Endothelial cell of umbilical vein (primary cell): Measurements from ENCODE around the gene GFAP. TPM values are rescaled to one million over a fixed set of nuclear protein-coding genes. Genes with fewer than 3 reads are reported as not detected.

Experiments used
- BruUV-seq: library from RNA; stranded (reverse); fragments of 400-500 nt; replicated peaks from 2 replicates; lab custom pipeline; 2021; lab: Mats Ljungman, UMichigan
- CTCF ChIA-PET: fragments of 300-600, 350-600 bp; sonication (Branson Sonifier 250); formaldehyde crosslinking; loops from one replicate; lab custom pipeline; 2021; ENCODE audit warnings: antibody characterized with exemption, inconsistent platforms; lab: Charles Lee
- POLR2A ChIA-PET: fragments of 300-600, 350-600 bp; sonication (Branson Sonifier 250); formaldehyde crosslinking; loops from one replicate; lab custom pipeline; 2021; ENCODE audit warnings: antibody characterized with exemption, inconsistent platforms; lab: Charles Lee
- DNase-seq: peaks from one replicate; pipeline ENCODE4 v3.0.0-alpha.2; 2011; ENCODE audit warnings: low read depth, low spot score
- FAIRE-seq: peaks from 2 replicates; lab custom pipeline; 2011; peaks lifted over from hg19 to GRCh38; lab: Jason Lieb, UNC
- H2AFZ ChIP-seq: 2 replicates; pipeline ENCODE4 v1.6.0; 2012; ENCODE audit warnings: low read depth, low read length, control low read depth, inconsistent platforms
- H3K27ac ChIP-seq: 2 replicates; pipeline ENCODE4 v1.5.1; 2011; ENCODE audit warnings: low read depth, mild to moderate bottlenecking, control low read depth, low read length, moderate library complexity; ENCODE audit not compliant: insufficient read depth
- H3K27me3 ChIP-seq, 2 experiments: 2 replicates each; pipeline versions ENCODE4 v1.6.0 to v1.6.1; 2011; ENCODE audit warnings: low read length in 2 of 2, mixed read lengths in 1 of 2; ENCODE audit not compliant: control insufficient read depth in 2 of 2, insufficient read depth in 2 of 2
- H3K36me3 ChIP-seq, 2 experiments: 2 replicates in 1 of 2; 3 replicates in 1 of 2; pipeline ENCODE4 v1.5.1; 2011; ENCODE audit warnings: low read length in 2 of 2, mild to moderate bottlenecking in 1 of 2, moderate library complexity in 1 of 2; ENCODE audit not compliant: control insufficient read depth in 2 of 2, insufficient read depth in 2 of 2; ENCODE audit errors: extremely low read depth in 1 of 2
- H3K4me1 ChIP-seq: 3 replicates; pipeline ENCODE4 v1.5.1; 2011; ENCODE audit warnings: mild to moderate bottlenecking, low read length; ENCODE audit not compliant: control insufficient read depth, insufficient read depth; ENCODE audit errors: extremely low read depth
- H3K4me2 ChIP-seq: 2 replicates; pipeline ENCODE4 v1.6.1; 2011; ENCODE audit warnings: low read length, control low read depth, mixed read lengths; ENCODE audit not compliant: insufficient read depth
- H3K4me3 ChIP-seq, 3 experiments: fragments of 200-600 bp in 1 of 3; sonication (generic), shearing (Covaris generic) in 1 of 3; replicated peaks in 1 of 3; 2 replicates each; pipeline ENCODE4 v1.5.1; 2011 to 2016; ENCODE audit warnings: control low read depth in 3 of 3, low read length in 3 of 3, mild to moderate bottlenecking in 2 of 3, inconsistent platforms in 1 of 3, low read depth in 1 of 3, moderate library complexity in 1 of 3; ENCODE audit not compliant: insufficient read depth in 1 of 3
- H3K79me2 ChIP-seq: 2 replicates; pipeline ENCODE4 v1.6.0; 2012; ENCODE audit warnings: low read length, inconsistent platforms; ENCODE audit not compliant: control insufficient read depth, insufficient read depth
- H3K9ac ChIP-seq: replicated peaks from 2 replicates; pipeline ENCODE3; 2011; ENCODE audit warnings: low read length, control low read depth; ENCODE audit not compliant: insufficient read depth; ENCODE audit errors: extremely low read depth
- H3K9me1 ChIP-seq: replicated peaks from 3 replicates; pipeline ENCODE4 v1.6.0; 2011; ENCODE audit warnings: mild to moderate bottlenecking, low read length; ENCODE audit not compliant: control insufficient read depth, insufficient read depth; ENCODE audit errors: extremely low read depth
- H3K9me3 ChIP-seq: replicated peaks from 2 replicates; pipeline ENCODE4 v1.5.1; 2012; ENCODE audit warnings: low read length, inconsistent platforms; ENCODE audit not compliant: control insufficient read depth, insufficient read depth
- H4K20me1 ChIP-seq: replicated peaks from 2 replicates; pipeline ENCODE3; 2011; ENCODE audit warnings: mild to moderate bottlenecking, low read length; ENCODE audit not compliant: control insufficient read depth, insufficient read depth; ENCODE audit errors: extremely low read depth
- CTCF ChIP-seq, 2 donors: IDR thresholded peaks; 1 replicate in 1 of 2; 2 replicates in 1 of 2; pipeline ENCODE4 v1.5.1; 2011; ENCODE audit warnings: low read length in 2 of 2, mild to moderate bottlenecking in 2 of 2, moderate library complexity in 2 of 2, control low read depth in 1 of 2, inconsistent platforms in 1 of 2, low read depth in 1 of 2; ENCODE audit not compliant: insufficient read depth in 1 of 2; ENCODE audit errors: extremely low read depth in 1 of 2
- EZH2 ChIP-seq: IDR thresholded peaks from 2 replicates; pipeline ENCODE4 v1.6.1; 2012; ENCODE audit warnings: borderline replicate concordance, low read depth, mild to moderate bottlenecking, moderate library complexity, low read length, inconsistent platforms; ENCODE audit not compliant: severe bottlenecking
- FOS ChIP-seq: IDR thresholded peaks from 2 replicates; pipeline ENCODE4 v1.6.1; 2011; ENCODE audit warnings: mild to moderate bottlenecking, low read length, moderate library complexity, borderline replicate concordance; ENCODE audit not compliant: insufficient read depth
- GATA2 ChIP-seq: IDR thresholded peaks from 2 replicates; pipeline ENCODE4 v1.7.0; 2011; ENCODE audit warnings: low read depth, mild to moderate bottlenecking, moderate library complexity, mixed read lengths, low read length; ENCODE audit not compliant: insufficient read length, insufficient read depth
- JUN ChIP-seq: IDR thresholded peaks from 2 replicates; pipeline ENCODE4 v1.6.1; 2011; ENCODE audit warnings: borderline replicate concordance, low read depth; ENCODE audit not compliant: insufficient read length, insufficient read depth
- MAX ChIP-seq: IDR thresholded peaks from 2 replicates; pipeline ENCODE4 v1.6.1; 2011; ENCODE audit not compliant: insufficient read depth, insufficient read length
- MYC ChIP-seq: IDR thresholded peaks from one replicate; pipeline ENCODE4 v1.6.1; 2011; ENCODE audit warnings: mild to moderate bottlenecking, low read depth, low read length
- POLR2A ChIP-seq: IDR thresholded peaks from 2 replicates; pipeline ENCODE4 v1.6.1; 2012; ENCODE audit warnings: low read depth, mild to moderate bottlenecking, control low read depth, low read length
- POLR2AphosphoS5 ChIP-seq: IDR thresholded peaks from 2 replicates; pipeline ENCODE4 v1.6.1; 2012; ENCODE audit warnings: low read depth, mild to moderate bottlenecking, control low read depth, low read length, moderate library complexity; ENCODE audit not compliant: insufficient read depth
- dilution Hi-C: fragments of 300-500 bp; cut with MboI; formaldehyde crosslinking; loops from one replicate; pipeline ENCODE4 v1.15.0; 2019; ENCODE audit warnings: low sequenced_read_pairs; ENCODE audit not compliant: extremely low pct_ligation_motif_present
- intact Hi-C: fragments of 100-400 bp; cut with micrococcal nuclease; formaldehyde crosslinking; loops from one replicate; pipeline ENCODE4 v1.10.0; 2022
- polyA plus RNA-seq, 4 experiments: library from polyadenylated mRNA; depleted of rRNA in 3 of 4; stranded (reverse) in 3 of 4; unstranded in 1 of 4; fragments of >200 nt; gene quantifications; 2 replicates each; pipeline versions ENCODE4 v1.2.1 to v1.2.3, GENCODE V29; 2011 to 2012; ENCODE audit warnings: missing spikeins in 1 of 4
- total RNA-seq: library from RNA; stranded (reverse); gene quantifications from 2 replicates; pipeline ENCODE4 v1.2.3, GENCODE V29; 2021

Gene GFAP
- total and polyA plus RNA-seq, 2 donors (not counting 3 experiments of a cell fraction or from before 2014, with no cell fraction given), result 0.07 to 0.42 TPM

GRCh38 chr17:44910231-44911106 is 4.8 kb downstream of the GFAP start:
- intact Hi-C loops (no loop called here), dilution Hi-C loops (no loop called here)
- Histone ChIP-seq H3K27me3 (no peaks in the 10 kb centered on the region), H4K20me1 (no peaks in the 10 kb centered on the region), H3K4me2 (no peak overlapping the region), H3K4me3 (no peak overlapping the region), H3K9me3 (no peaks in the 10 kb centered on the region), H3K27ac (no peak overlapping the region), H3K36me3 (no peaks in the 10 kb centered on the region), H3K9ac (no peak overlapping the region), H3K9me1 (no peaks in the 10 kb centered on the region), H3K79me2 (no peaks in the 10 kb centered on the region), H2AFZ (peak overlapping the region; percentile 80), H3K4me1 (peaks cover 19% of the 10 kb centered on the region)
- DNase-seq (no peak), FAIRE-seq (no peak)
- POLR2A ChIA-PET, result no interaction called here
- CTCF ChIA-PET, result interaction anchor here (0.8 to 4.8 kb wide), 8 partner anchors 7 to 225 kb away, joined by 3 to 35 read pairs (median 6); partner anchors contain the start of genes ACBD4 and EFTUD2
- no TSS peak for BruUV-seq
- TF ChIP-seq CTCF (IDR thresholded peaks at IDR 0.05; ENCODE audit: extremely low read depth in 1 of 2, insufficient read depth in 1 of 2, low read depth in 1 of 2, low read length in 2 of 2) (no peak), GATA2 (no peak), JUN (no peak), POLR2AphosphoS5 (no peak), POLR2A (no peak), EZH2 (no peak), MAX (no peak), MYC (no peak), FOS (no peak)
